HEK293 (cell line): ENCODE data around the gene CHFR.

ENCODE experiments used
- BCL11A ChIP-seq: fragments of 450-650 bp; formaldehyde crosslinking; IDR thresholded peaks from 2 replicates; pipeline ENCODE4 v1.5.1; 2016; ENCODE audit warnings: low read depth, missing biosample characterization, missing genetic modification characterization
- KLF9 ChIP-seq: fragments of 450-650 bp; formaldehyde crosslinking; IDR thresholded peaks from 2 replicates; pipeline ENCODE4 v1.5.1; 2016; ENCODE audit warnings: missing biosample characterization, missing genetic modification characterization, low read depth
- SALL2 ChIP-seq: fragments of 450-650 bp; formaldehyde crosslinking; IDR thresholded peaks from 2 replicates; pipeline ENCODE4 v1.5.0; 2017; ENCODE audit warnings: missing biosample characterization, mild to moderate bottlenecking, missing genetic modification characterization, borderline replicate concordance
- SP3 ChIP-seq: fragments of 450-650 bp; formaldehyde crosslinking; IDR thresholded peaks from 2 replicates; pipeline ENCODE4 v1.5.1; 2016; ENCODE audit warnings: missing biosample characterization, missing genetic modification characterization
- TCF7L2 ChIP-seq: IDR thresholded peaks from 2 replicates; pipeline ENCODE4 v1.6.1; 2011; ENCODE audit warnings: low read depth, mild to moderate bottlenecking, inconsistent platforms, low read length, moderate library complexity, borderline replicate concordance
- YY2 ChIP-seq: fragments of 450-650 bp; formaldehyde crosslinking; IDR thresholded peaks from 2 replicates; pipeline ENCODE4 v1.5.1; 2016; ENCODE audit warnings: missing biosample characterization, missing genetic modification characterization
- ZFP37 ChIP-seq: fragments of 450-650 bp; formaldehyde crosslinking; IDR thresholded peaks from 2 replicates; pipeline ENCODE4 v1.5.1; 2016; ENCODE audit warnings: missing biosample characterization, missing genetic modification characterization
- ZFP69B ChIP-seq: fragments of 450-650 bp; formaldehyde crosslinking; IDR thresholded peaks from 2 replicates; pipeline ENCODE4 v1.5.1; 2016; ENCODE audit warnings: missing biosample characterization, missing genetic modification characterization
- ZNF112 ChIP-seq: fragments of 450-650 bp; formaldehyde crosslinking; IDR thresholded peaks from 2 replicates; pipeline ENCODE4 v1.5.0; 2017; ENCODE audit warnings: missing biosample characterization, missing genetic modification characterization
- ZNF19 ChIP-seq: fragments of 450-650 bp; formaldehyde crosslinking; IDR thresholded peaks from 2 replicates; pipeline ENCODE4; 2016; ENCODE audit warnings: missing biosample characterization, missing genetic modification characterization, low read depth
- ZNF221 ChIP-seq: fragments of 450-650 bp; formaldehyde crosslinking; IDR thresholded peaks from 2 replicates; pipeline ENCODE4 v1.5.1; 2017; ENCODE audit warnings: missing biosample characterization, missing genetic modification characterization, borderline replicate concordance
- ZNF311 ChIP-seq: fragments of 450-650 bp; formaldehyde crosslinking; IDR thresholded peaks from 2 replicates; pipeline ENCODE4 v1.5.1; 2017; ENCODE audit warnings: missing biosample characterization, missing genetic modification characterization, borderline replicate concordance
- ZNF341 ChIP-seq: fragments of 450-650 bp; formaldehyde crosslinking; IDR thresholded peaks from 2 replicates; pipeline ENCODE4; 2016; ENCODE audit warnings: low read depth, missing biosample characterization, missing genetic modification characterization
- ZNF416 ChIP-seq: fragments of 450-650 bp; formaldehyde crosslinking; IDR thresholded peaks from 2 replicates; pipeline ENCODE4 v1.5.1; 2016; ENCODE audit warnings: missing biosample characterization, missing genetic modification characterization
- ZNF48 ChIP-seq: fragments of 450-650 bp; formaldehyde crosslinking; IDR thresholded peaks from 2 replicates; pipeline ENCODE4 v1.5.1; 2016; ENCODE audit warnings: missing biosample characterization, missing genetic modification characterization
- ZNF560 ChIP-seq: fragments of 450-650 bp; formaldehyde crosslinking; IDR thresholded peaks from 2 replicates; pipeline ENCODE4 v1.5.1; 2017; ENCODE audit warnings: missing biosample characterization, missing genetic modification characterization, borderline replicate concordance
- ZNF596 ChIP-seq: fragments of 450-650 bp; IDR thresholded peaks from 2 replicates; pipeline ENCODE4 v1.5.0; 2018; ENCODE audit warnings: missing biosample characterization, mild to moderate bottlenecking, missing genetic modification characterization, moderate library complexity
- ZNF610 ChIP-seq: fragments of 450-650 bp; formaldehyde crosslinking; IDR thresholded peaks from 2 replicates; pipeline ENCODE4 v1.5.1; 2016; ENCODE audit warnings: missing biosample characterization, missing genetic modification characterization, borderline replicate concordance
- ZNF626 ChIP-seq: fragments of 450-650 bp; sonication (Bioruptor Pico); formaldehyde crosslinking; IDR thresholded peaks from 2 replicates; pipeline ENCODE4 v1.5.1; 2018; ENCODE audit warnings: missing biosample characterization, missing genetic modification characterization, inconsistent platforms
- ZNF629 ChIP-seq: fragments of 450-650 bp; formaldehyde crosslinking; IDR thresholded peaks from 2 replicates; pipeline ENCODE4 v1.5.1; 2017; ENCODE audit warnings: missing biosample characterization, missing genetic modification characterization
- ZNF701 ChIP-seq: fragments of 450-650 bp; formaldehyde crosslinking; IDR thresholded peaks from 2 replicates; pipeline ENCODE4 v1.5.1; 2016; ENCODE audit warnings: missing biosample characterization, missing genetic modification characterization
- TF ChIP-seq, protein P1 (sequence below): fragments of 450-650 bp; formaldehyde crosslinking; IDR thresholded peaks from 2 replicates; pipeline ENCODE4; 2016; ENCODE audit warnings: missing biosample characterization, missing genetic modification characterization
- TF ChIP-seq, protein P2 (sequence below): fragments of 450-650 bp; formaldehyde crosslinking; IDR thresholded peaks from 2 replicates; pipeline ENCODE4 v1.5.1; 2016; ENCODE audit warnings: missing biosample characterization, missing genetic modification characterization
- TF ChIP-seq, protein P3 (sequence below): fragments of 450-650 bp; IDR thresholded peaks from 2 replicates; pipeline ENCODE4 v1.5.1; 2018; ENCODE audit warnings: missing biosample characterization, missing genetic modification characterization
- TF ChIP-seq, protein P4 (sequence below): fragments of 450-650 bp; formaldehyde crosslinking; IDR thresholded peaks from 2 replicates; pipeline ENCODE4 v1.5.1; 2016; ENCODE audit warnings: missing biosample characterization, missing genetic modification characterization
- TF ChIP-seq, protein P5 (sequence below): fragments of 450-650 bp; formaldehyde crosslinking; IDR thresholded peaks from 2 replicates; pipeline ENCODE4 v1.5.1; 2016; ENCODE audit warnings: missing biosample characterization, missing genetic modification characterization
- TF ChIP-seq, protein P6 (sequence below): fragments of 450-650 bp; formaldehyde crosslinking; IDR thresholded peaks from 2 replicates; pipeline ENCODE4 v1.5.1; 2017; ENCODE audit warnings: missing biosample characterization, missing genetic modification characterization

The CHFR gene

DNA sequence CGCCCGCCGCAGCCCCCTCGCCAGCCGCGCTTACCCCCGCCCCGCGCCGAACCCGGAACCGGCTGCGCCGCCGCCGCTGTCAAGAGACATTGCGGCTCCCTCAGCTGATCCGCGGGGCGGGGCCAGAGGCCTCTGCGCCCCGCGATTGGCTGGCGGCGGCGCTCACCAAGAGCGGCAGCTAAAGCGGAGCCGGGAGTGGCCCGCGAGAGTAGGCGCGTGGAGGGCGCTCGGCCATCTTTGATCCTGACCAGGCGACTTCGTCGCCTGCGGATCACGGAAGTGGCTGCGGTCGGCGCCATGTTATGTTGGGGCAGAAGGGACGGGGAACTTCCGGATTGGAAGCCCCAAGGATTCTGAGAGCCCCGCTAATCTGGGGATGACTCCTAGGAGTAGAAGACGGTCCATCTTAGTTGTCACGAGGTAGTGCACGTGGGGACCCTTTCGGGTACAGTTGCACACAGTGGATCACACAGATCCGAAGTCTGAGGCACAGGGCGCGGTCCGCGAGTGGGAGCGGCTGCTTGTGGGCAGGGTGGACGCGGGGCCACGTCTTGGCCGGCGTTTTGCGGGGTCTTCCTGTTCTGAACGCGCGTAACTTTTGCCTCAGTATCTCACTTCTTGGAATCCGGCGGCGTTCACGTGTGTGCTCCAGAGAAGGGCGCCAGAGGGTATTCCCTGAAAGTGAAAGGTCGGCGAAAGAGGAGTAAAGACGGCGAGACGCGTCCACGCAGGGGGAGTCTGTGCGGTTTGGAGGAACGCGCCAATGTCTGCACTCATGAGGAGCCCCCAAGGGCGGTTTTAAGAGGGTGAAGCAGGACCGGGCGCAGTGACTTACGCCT lies at the start of gene CHFR (continued):
- TF ChIP-seq ZNF596 (tag by site-specific recombination), result no peak
- TF ChIP-seq ZNF221 (tag by site-specific recombination), result no peak
- no peak; the same call in 1 of the 2 replicates for TF ChIP-seq KLF9 (tag by site-specific recombination)
- TF ChIP-seq ZNF629 (tag by site-specific recombination), result 0 out of 2 replicates have a peak, but pooled peaks have one; percentile 39
- TF ChIP-seq TCF7L2, result no peak
- TF ChIP-seq, protein P1, sequence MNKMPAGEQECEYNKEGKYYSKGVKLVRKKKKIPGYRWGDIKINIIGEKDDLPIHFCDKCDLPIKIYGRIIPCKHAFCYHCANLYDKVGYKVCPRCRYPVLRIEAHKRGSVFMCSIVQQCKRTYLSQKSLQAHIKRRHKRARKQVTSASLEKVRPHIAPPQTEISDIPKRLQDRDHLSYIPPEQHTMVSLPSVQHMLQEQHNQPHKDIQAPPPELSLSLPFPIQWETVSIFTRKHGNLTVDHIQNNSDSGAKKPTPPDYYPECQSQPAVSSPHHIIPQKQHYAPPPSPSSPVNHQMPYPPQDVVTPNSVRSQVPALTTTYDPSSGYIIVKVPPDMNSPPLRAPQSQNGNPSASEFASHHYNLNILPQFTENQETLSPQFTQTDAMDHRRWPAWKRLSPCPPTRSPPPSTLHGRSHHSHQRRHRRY (tag by site-specific recombination), result no peak
- TF ChIP-seq YY2 (tag by site-specific recombination), result peak; percentile 76
- TF ChIP-seq SP3 (tag by site-specific recombination), result peak; percentile 73
- no peak; the same call in 1 of the 2 replicates for TF ChIP-seq ZNF626 (tag by site-specific recombination)
- no peak for TF ChIP-seq ZNF341 (tag by site-specific recombination)
- no peak for TF ChIP-seq ZNF701 (tag by site-specific recombination)
- TF ChIP-seq SALL2 (tag by site-specific recombination), result no peak
- TF ChIP-seq ZFP69B (tag by site-specific recombination), result no peak
- TF ChIP-seq, protein P2, sequence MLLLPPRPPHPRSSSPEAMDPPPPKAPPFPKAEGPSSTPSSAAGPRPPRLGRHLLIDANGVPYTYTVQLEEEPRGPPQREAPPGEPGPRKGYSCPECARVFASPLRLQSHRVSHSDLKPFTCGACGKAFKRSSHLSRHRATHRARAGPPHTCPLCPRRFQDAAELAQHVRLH (tag by site-specific recombination), result no peak
- TF ChIP-seq, protein P3, sequence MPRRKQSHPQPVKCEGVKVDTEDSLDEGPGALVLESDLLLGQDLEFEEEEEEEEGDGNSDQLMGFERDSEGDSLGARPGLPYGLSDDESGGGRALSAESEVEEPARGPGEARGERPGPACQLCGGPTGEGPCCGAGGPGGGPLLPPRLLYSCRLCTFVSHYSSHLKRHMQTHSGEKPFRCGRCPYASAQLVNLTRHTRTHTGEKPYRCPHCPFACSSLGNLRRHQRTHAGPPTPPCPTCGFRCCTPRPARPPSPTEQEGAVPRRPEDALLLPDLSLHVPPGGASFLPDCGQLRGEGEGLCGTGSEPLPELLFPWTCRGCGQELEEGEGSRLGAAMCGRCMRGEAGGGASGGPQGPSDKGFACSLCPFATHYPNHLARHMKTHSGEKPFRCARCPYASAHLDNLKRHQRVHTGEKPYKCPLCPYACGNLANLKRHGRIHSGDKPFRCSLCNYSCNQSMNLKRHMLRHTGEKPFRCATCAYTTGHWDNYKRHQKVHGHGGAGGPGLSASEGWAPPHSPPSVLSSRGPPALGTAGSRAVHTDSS (tag by site-specific recombination), result no peak
- no peak for TF ChIP-seq ZNF560 (tag by site-specific recombination)
- no peak for TF ChIP-seq ZNF19 (tag by site-specific recombination)
- 0 out of 2 replicates have a peak, but pooled peaks have one; percentile 31 for TF ChIP-seq ZFP37 (tag by site-specific recombination)
- TF ChIP-seq, protein P4, sequence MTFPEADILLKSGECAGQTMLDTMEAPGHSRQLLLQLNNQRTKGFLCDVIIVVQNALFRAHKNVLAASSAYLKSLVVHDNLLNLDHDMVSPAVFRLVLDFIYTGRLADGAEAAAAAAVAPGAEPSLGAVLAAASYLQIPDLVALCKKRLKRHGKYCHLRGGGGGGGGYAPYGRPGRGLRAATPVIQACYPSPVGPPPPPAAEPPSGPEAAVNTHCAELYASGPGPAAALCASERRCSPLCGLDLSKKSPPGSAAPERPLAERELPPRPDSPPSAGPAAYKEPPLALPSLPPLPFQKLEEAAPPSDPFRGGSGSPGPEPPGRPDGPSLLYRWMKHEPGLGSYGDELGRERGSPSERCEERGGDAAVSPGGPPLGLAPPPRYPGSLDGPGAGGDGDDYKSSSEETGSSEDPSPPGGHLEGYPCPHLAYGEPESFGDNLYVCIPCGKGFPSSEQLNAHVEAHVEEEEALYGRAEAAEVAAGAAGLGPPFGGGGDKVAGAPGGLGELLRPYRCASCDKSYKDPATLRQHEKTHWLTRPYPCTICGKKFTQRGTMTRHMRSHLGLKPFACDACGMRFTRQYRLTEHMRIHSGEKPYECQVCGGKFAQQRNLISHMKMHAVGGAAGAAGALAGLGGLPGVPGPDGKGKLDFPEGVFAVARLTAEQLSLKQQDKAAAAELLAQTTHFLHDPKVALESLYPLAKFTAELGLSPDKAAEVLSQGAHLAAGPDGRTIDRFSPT (tag by site-specific recombination), result no peak
- no peak for TF ChIP-seq ZNF112 (tag by site-specific recombination)
- TF ChIP-seq ZNF48, result no peak
- TF ChIP-seq, protein P5, sequence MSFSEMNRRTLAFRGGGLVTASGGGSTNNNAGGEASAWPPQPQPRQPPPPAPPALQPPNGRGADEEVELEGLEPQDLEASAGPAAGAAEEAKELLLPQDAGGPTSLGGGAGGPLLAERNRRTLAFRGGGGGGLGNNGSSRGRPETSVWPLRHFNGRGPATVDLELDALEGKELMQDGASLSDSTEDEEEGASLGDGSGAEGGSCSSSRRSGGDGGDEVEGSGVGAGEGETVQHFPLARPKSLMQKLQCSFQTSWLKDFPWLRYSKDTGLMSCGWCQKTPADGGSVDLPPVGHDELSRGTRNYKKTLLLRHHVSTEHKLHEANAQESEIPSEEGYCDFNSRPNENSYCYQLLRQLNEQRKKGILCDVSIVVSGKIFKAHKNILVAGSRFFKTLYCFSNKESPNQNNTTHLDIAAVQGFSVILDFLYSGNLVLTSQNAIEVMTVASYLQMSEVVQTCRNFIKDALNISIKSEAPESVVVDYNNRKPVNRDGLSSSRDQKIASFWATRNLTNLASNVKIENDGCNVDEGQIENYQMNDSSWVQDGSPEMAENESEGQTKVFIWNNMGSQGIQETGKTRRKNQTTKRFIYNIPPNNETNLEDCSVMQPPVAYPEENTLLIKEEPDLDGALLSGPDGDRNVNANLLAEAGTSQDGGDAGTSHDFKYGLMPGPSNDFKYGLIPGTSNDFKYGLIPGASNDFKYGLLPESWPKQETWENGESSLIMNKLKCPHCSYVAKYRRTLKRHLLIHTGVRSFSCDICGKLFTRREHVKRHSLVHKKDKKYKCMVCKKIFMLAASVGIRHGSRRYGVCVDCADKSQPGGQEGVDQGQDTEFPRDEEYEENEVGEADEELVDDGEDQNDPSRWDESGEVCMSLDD, result peak; percentile 81; the same call in 1 of the 2 replicates
- TF ChIP-seq ZNF311 (tag by site-specific recombination), result no peak
- TF ChIP-seq, protein P6, sequence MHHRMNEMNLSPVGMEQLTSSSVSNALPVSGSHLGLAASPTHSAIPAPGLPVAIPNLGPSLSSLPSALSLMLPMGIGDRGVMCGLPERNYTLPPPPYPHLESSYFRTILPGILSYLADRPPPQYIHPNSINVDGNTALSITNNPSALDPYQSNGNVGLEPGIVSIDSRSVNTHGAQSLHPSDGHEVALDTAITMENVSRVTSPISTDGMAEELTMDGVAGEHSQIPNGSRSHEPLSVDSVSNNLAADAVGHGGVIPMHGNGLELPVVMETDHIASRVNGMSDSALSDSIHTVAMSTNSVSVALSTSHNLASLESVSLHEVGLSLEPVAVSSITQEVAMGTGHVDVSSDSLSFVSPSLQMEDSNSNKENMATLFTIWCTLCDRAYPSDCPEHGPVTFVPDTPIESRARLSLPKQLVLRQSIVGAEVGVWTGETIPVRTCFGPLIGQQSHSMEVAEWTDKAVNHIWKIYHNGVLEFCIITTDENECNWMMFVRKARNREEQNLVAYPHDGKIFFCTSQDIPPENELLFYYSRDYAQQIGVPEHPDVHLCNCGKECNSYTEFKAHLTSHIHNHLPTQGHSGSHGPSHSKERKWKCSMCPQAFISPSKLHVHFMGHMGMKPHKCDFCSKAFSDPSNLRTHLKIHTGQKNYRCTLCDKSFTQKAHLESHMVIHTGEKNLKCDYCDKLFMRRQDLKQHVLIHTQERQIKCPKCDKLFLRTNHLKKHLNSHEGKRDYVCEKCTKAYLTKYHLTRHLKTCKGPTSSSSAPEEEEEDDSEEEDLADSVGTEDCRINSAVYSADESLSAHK (tag by site-specific recombination), result no peak
- peak; percentile 93 for TF ChIP-seq ZNF610 (tag by site-specific recombination)
- TF ChIP-seq ZNF416 (tag by site-specific recombination), result no peak
- no peak for TF ChIP-seq BCL11A
